Measurements from ENCODE around the gene RBPJL. TPM values are rescaled to one million over a fixed set of nuclear protein-coding genes. Genes with fewer than 3 reads are reported as not detected.

Gene RBPJL
- total and polyA plus RNA-seq, 2 of the 13 experiments (the other 11 are each of a cell fraction or from before 2014, with no cell fraction given), result not detected

- no peak for TF ChIP-seq HNRNPL (IDR thresholded peaks at IDR 0.05; ENCODE audit: low read depth, low read length)
- no peak for TF ChIP-seq NR3C1 (CRISPR knock-in tag; IDR thresholded peaks at IDR 0.05)
- 0 out of 2 replicates have a peak, but pooled peaks have one; percentile 47 for TF ChIP-seq FLYWCH1 (CRISPR knock-in tag; IDR thresholded peaks at IDR 0.05)
- peak; percentile 48; the same call in 1 of the 2 replicates for TF ChIP-seq ZNF512B (CRISPR knock-in tag; IDR thresholded peaks at IDR 0.05; ENCODE audit: borderline replicate concordance)
- no peak for TF ChIP-seq AKAP8 (CRISPR knock-in tag; IDR thresholded peaks at IDR 0.05)
- TF ChIP-seq ZBTB7A (CRISPR knock-in tag; IDR thresholded peaks at IDR 0.05), result peak; percentile 78; the same call in 1 of the 2 replicates
- peak; percentile 56 for TF ChIP-seq RARA (CRISPR knock-in tag; IDR thresholded peaks at IDR 0.05)
- no peak for TF ChIP-seq ZNF362 (CRISPR knock-in tag; IDR thresholded peaks at IDR 0.05; ENCODE audit: borderline replicate concordance)
- TF ChIP-seq SIN3A (IDR thresholded peaks at IDR 0.05; ENCODE audit: borderline replicate concordance, low read depth, low read length), result peak; percentile 51; the same call in 1 of the 2 replicates
- TF ChIP-seq ZNF572 (CRISPR knock-in tag; IDR thresholded peaks at IDR 0.05), result peak; percentile 80; the same call in 1 of the 2 replicates
- peak; percentile 45; the same call in 1 of the 2 replicates for TF ChIP-seq ZNF337 (CRISPR knock-in tag; IDR thresholded peaks at IDR 0.05; ENCODE audit: borderline replicate concordance, low read depth)
- TF ChIP-seq HMG20A (CRISPR knock-in tag; IDR thresholded peaks at IDR 0.05; ENCODE audit: borderline replicate concordance), result peak; percentile 67; the same call in 1 of the 2 replicates
- 0 out of 2 replicates have a peak, but pooled peaks have one; percentile 15 for TF ChIP-seq PRDM4 (CRISPR knock-in tag; IDR thresholded peaks at IDR 0.05; ENCODE audit: borderline replicate concordance)
- peak; percentile 16 to 83; a peak in 2 of 4 replicates for TF ChIP-seq POLR2A (IDR thresholded peaks at IDR 0.05; ENCODE audit: insufficient read depth in 1 of 2, low read depth in 2 of 2, low read length in 2 of 2)
- TF ChIP-seq GMEB2 (CRISPR knock-in tag; IDR thresholded peaks at IDR 0.05; ENCODE audit: low read depth), result no peak
- TF ChIP-seq ERF (CRISPR knock-in tag; IDR thresholded peaks at IDR 0.05), result peak; percentile 78
- no peak for TF ChIP-seq NCOA5 (CRISPR knock-in tag; IDR thresholded peaks at IDR 0.05)
- TF ChIP-seq ZNF230 (CRISPR knock-in tag; IDR thresholded peaks at IDR 0.05), result no peak
- TF ChIP-seq JUND (CRISPR knock-in tag; IDR thresholded peaks at IDR 0.05), result peak; percentile 89
- TF ChIP-seq ZNF546 (CRISPR knock-in tag; conservative IDR thresholded peaks at IDR 0.05), result 0 out of 2 replicates have a peak, but pooled peaks have one; percentile 26
- TF ChIP-seq MED1 (CRISPR knock-in tag; IDR thresholded peaks at IDR 0.05), result peak; percentile 89
- 0 out of 2 replicates have a peak, but pooled peaks have one; percentile 23 for TF ChIP-seq CHCHD3 (CRISPR knock-in tag; IDR thresholded peaks at IDR 0.05)
- TF ChIP-seq ZNF564 (CRISPR knock-in tag; IDR thresholded peaks at IDR 0.05), result peak; percentile 81; the same call in 1 of the 2 replicates
Measured at GRCh38 chr20:45344168-45344860, 37.7 kb downstream of the RBPJL start (continued).

Measured in HepG2 (cell line).